Breast epithelium (tissue), 4 donors: Measurements from ENCODE around the gene RAB7A. TPM values are rescaled to one million over a fixed set of nuclear protein-coding genes. Genes with fewer than 3 reads are reported as not detected.

ENCODE experiments used
- DNase-seq, 2 donors: peaks; one replicate each; pipeline ENCODE4 v3.0.0-alpha.2; 2019; ENCODE audit warnings: low spot score in 2 of 2
- H3K27ac ChIP-seq, 2 donors: fragments of 200-600 bp; sonication (generic) in 1 of 2; one replicate each; pipeline ENCODE4 v1.5.1; 2016 to 2019; ENCODE audit warnings: mild to moderate bottlenecking in 1 of 2
- H3K27me3 ChIP-seq, 2 donors: fragments of 200-600 bp; sonication (generic) in 1 of 2; one replicate each; pipeline versions ENCODE4 v1.5.1 to v1.6.0; 2017 to 2019; ENCODE audit warnings: control low read depth in 1 of 2, mild to moderate bottlenecking in 1 of 2
- H3K36me3 ChIP-seq: fragments of 200-600 bp; one replicate; pipeline ENCODE4 v1.5.1; 2019
- H3K4me1 ChIP-seq, 2 donors: fragments of 200-600 bp; sonication (generic); one replicate each; pipeline ENCODE4 v1.5.1; 2016 to 2019; ENCODE audit warnings: control low read depth in 1 of 2
- H3K4me3 ChIP-seq, 3 donors: fragments of 200-600 bp; sonication (generic); 1 replicate in 2 of 3; 2 replicates in 1 of 3; pipeline ENCODE4 v1.5.1; 2016 to 2019; ENCODE audit warnings: mild to moderate bottlenecking in 3 of 3, moderate library complexity in 2 of 3
- H3K9me3 ChIP-seq, 2 donors: fragments of 200-600 bp; sonication (generic) in 1 of 2; one replicate each; pipeline ENCODE4 v1.5.1; 2016 to 2019; ENCODE audit warnings: control low read depth in 1 of 2
- CTCF ChIP-seq, 3 donors: fragments of 450-650 bp; IDR thresholded peaks; one replicate each; pipeline ENCODE4 v1.5.1; 2016 to 2017; ENCODE audit warnings: antibody characterized with exemption in 3 of 3, mild to moderate bottlenecking in 3 of 3, moderate library complexity in 3 of 3
- POLR2A ChIP-seq: fragments of 450-650 bp; IDR thresholded peaks from one replicate; pipeline ENCODE4 v1.6.1; 2016; ENCODE audit warnings: antibody characterized with exemption, mild to moderate bottlenecking, moderate library complexity
- POLR2AphosphoS5 ChIP-seq, 3 donors: sonication (generic); formaldehyde crosslinking; IDR thresholded peaks; one replicate each; pipeline ENCODE4 v1.6.1; 2017; ENCODE audit warnings: antibody characterized with exemption in 3 of 3
- intact Hi-C: fragments of 100-400 bp; cut with DNase I; formaldehyde crosslinking; loops from one replicate; pipeline ENCODE4 v1.15.1; 2023; ENCODE audit warnings: low total_unique reads
- total RNA-seq, 3 donors: library from RNA; depleted of rRNA; stranded (reverse); fragments of >200 nt; gene quantifications; one replicate each; pipeline ENCODE4 v1.1.0, GENCODE V29; 2016

Gene RAB7A
- total RNA-seq, 3 donors from 2014 or later, result 105 to 114 (median 110) TPM

GRCh38 chr3:128683957-128684356 lies 42.0 kb upstream of the RAB7A start:
- Histone ChIP-seq H3K27ac (no peak overlapping the region), H3K4me1 (no peaks in the 10 kb centered on the region), H3K27me3 (no peaks in the 10 kb centered on the region), H3K4me3 (no peak overlapping the region), H3K9me3 (no peaks in the 10 kb centered on the region), H3K36me3 (no peaks in the 10 kb centered on the region)
- no peak for DNase-seq
- TF ChIP-seq POLR2A (no peak), POLR2AphosphoS5 (IDR thresholded peaks at IDR 0.05) (no peak), CTCF (IDR thresholded peaks at IDR 0.05) (no peak)
- intact Hi-C loops, result no loop called here

GRCh38 chr3:128684986-128685726 lies 40.8 kb upstream of the RAB7A start:
- TF ChIP-seq POLR2A (no peak), CTCF (IDR thresholded peaks at IDR 0.05) (no peak), POLR2AphosphoS5 (IDR thresholded peaks at IDR 0.05) (no peak)
- Histone ChIP-seq H3K4me1 (no peaks in the 10 kb centered on the region), H3K27ac (no peak overlapping the region), H3K9me3 (no peaks in the 10 kb centered on the region), H3K36me3 (no peaks in the 10 kb centered on the region), H3K4me3 (no peak overlapping the region), H3K27me3 (no peaks in the 10 kb centered on the region)
- intact Hi-C loops, result loop anchor here (5.0 kb wide), 1 partner anchor 1953 kb away; no protein-coding TSS in a partner anchor
- DNase-seq, result no peak

GRCh38 chr3:128686465-128686864 lies 39.5 kb upstream of the RAB7A start:
- no peaks in the 10 kb centered on the region for H3K9me3 ChIP-seq
- intact Hi-C loops, result loop anchor here (5.0 kb wide), 1 partner anchor 1954 kb away; no protein-coding TSS in a partner anchor
- H3K27me3 ChIP-seq, result no peaks in the 10 kb centered on the region
- no peaks in the 10 kb centered on the region for H3K4me1 ChIP-seq
- TF ChIP-seq CTCF (IDR thresholded peaks at IDR 0.05) (no peak), POLR2AphosphoS5 (IDR thresholded peaks at IDR 0.05) (no peak), POLR2A (no peak)
- DNase-seq, result no peak
- H3K36me3 ChIP-seq, result no peaks in the 10 kb centered on the region
- H3K4me3 ChIP-seq, result no peak overlapping the region
- H3K27ac ChIP-seq, result no peak overlapping the region

GRCh38 chr3:128689060-128689459 lies 36.9 kb upstream of the RAB7A start:
- intact Hi-C loops, result loop anchor here (5.0 kb wide), 1 partner anchor 1957 kb away; no protein-coding TSS in a partner anchor
- Histone ChIP-seq H3K4me1 (no peaks in the 10 kb centered on the region), H3K4me3 (no peak overlapping the region), H3K27me3 (no peaks in the 10 kb centered on the region), H3K27ac (no peak overlapping the region), H3K9me3 (no peaks in the 10 kb centered on the region), H3K36me3 (no peaks in the 10 kb centered on the region)
- DNase-seq, result no peak
- TF ChIP-seq CTCF (IDR thresholded peaks at IDR 0.05), result no peak
- TF ChIP-seq POLR2AphosphoS5 (IDR thresholded peaks at IDR 0.05), result no peak
- TF ChIP-seq POLR2A, result no peak

GRCh38 chr3:128693696-128694095 lies 32.3 kb upstream of the RAB7A start:
- TF ChIP-seq POLR2A (no peak), POLR2AphosphoS5 (IDR thresholded peaks at IDR 0.05) (no peak)
- Histone ChIP-seq H3K4me1 (no peaks in the 10 kb centered on the region), H3K27ac (no peak overlapping the region), H3K4me3 (no peak overlapping the region), H3K27me3 (no peaks in the 10 kb centered on the region), H3K36me3 (no peaks in the 10 kb centered on the region), H3K9me3 (no peaks in the 10 kb centered on the region)
- DNase-seq, result no peak
- intact Hi-C loops, result no loop called here
